SK-N-SH treated with all-trans-retinoic acid at 6 μM for 48 hours (cell line): ENCODE measurements around the gene CDCA7L.

ENCODE experiments used
- ATAC-seq: fragments of 200-7000 bp; cut with Tn5 transposase; 3 replicates; pipeline ENCODE4 v1.9.1; 2020; ENCODE audit warnings: mild to moderate bottlenecking, moderate library complexity
- ARNTL ChIP-seq: fragments of 450-650 bp; formaldehyde crosslinking; IDR thresholded peaks from 2 replicates; pipeline ENCODE4 v1.5.0; 2020; ENCODE audit warnings: low read depth, mild to moderate bottlenecking, moderate library complexity, borderline replicate concordance
- BACH2 ChIP-seq: fragments of 250-450 bp; sonication (Bioruptor Pico); IDR thresholded peaks from 2 replicates; pipeline ENCODE4 v1.9.0; 2021; ENCODE audit warnings: mild to moderate bottlenecking, borderline replicate concordance
- CREB5 ChIP-seq: fragments of 250-450 bp; sonication (Bioruptor Pico); IDR thresholded peaks from 2 replicates; pipeline ENCODE4 v1.5.1; 2020; ENCODE audit warnings: low read depth, mild to moderate bottlenecking, moderate library complexity
- CSDC2 ChIP-seq: fragments of 250-450 bp; sonication (Bioruptor Pico); IDR thresholded peaks from 2 replicates; pipeline ENCODE4 v1.5.0; 2020; ENCODE audit warnings: mild to moderate bottlenecking, moderate library complexity
- CSRNP3 ChIP-seq: fragments of 250-450 bp; sonication (Bioruptor Pico); IDR thresholded peaks from 2 replicates; pipeline ENCODE4 v1.5.1; 2021; ENCODE audit warnings: mild to moderate bottlenecking, moderate library complexity
- ESRRG ChIP-seq: fragments of 250-450 bp; sonication (Bioruptor Pico); IDR thresholded peaks from 2 replicates; pipeline ENCODE4 v1.6.1; 2021; ENCODE audit warnings: mild to moderate bottlenecking
- GLIS3 ChIP-seq: fragments of 250-450 bp; sonication (Bioruptor Pico); IDR thresholded peaks from 2 replicates; pipeline ENCODE4 v1.5.0; 2020; ENCODE audit warnings: mild to moderate bottlenecking, moderate library complexity
- ISL1 ChIP-seq: fragments of 250-450 bp; sonication (Bioruptor Pico); IDR thresholded peaks from 2 replicates; pipeline ENCODE4 v2.1.2; 2022; ENCODE audit warnings: mild to moderate bottlenecking, moderate library complexity
- OSR1 ChIP-seq: fragments of 250-450 bp; sonication (Bioruptor Pico); IDR thresholded peaks from 2 replicates; pipeline ENCODE4 v1.8.0; 2022; ENCODE audit warnings: moderate library complexity, mild to moderate bottlenecking, inconsistent platforms
- PATZ1 ChIP-seq: fragments of 250-450 bp; sonication (Bioruptor Pico); IDR thresholded peaks from 2 replicates; pipeline ENCODE4 v1.8.0; 2020; ENCODE audit warnings: mild to moderate bottlenecking, moderate library complexity, borderline replicate concordance
- POU6F1 ChIP-seq: fragments of 250-450 bp; sonication (Bioruptor Pico); IDR thresholded peaks from 2 replicates; pipeline ENCODE4 v1.8.0; 2021; ENCODE audit warnings: low read depth, mild to moderate bottlenecking, moderate library complexity, borderline replicate concordance
- PPARA ChIP-seq: fragments of 250-450 bp; sonication (Bioruptor Pico); IDR thresholded peaks from 2 replicates; pipeline ENCODE4 v1.5.0; 2020; ENCODE audit warnings: mild to moderate bottlenecking, borderline replicate concordance
- SNAI2 ChIP-seq: fragments of 250-450 bp; sonication (Bioruptor Pico); IDR thresholded peaks from 2 replicates; pipeline ENCODE4 v1.5.0; 2020; ENCODE audit warnings: mild to moderate bottlenecking, moderate library complexity
- TCF4 ChIP-seq: fragments of 250-450 bp; sonication (Bioruptor Pico); IDR thresholded peaks from 2 replicates; pipeline ENCODE4 v1.8.0; 2021; ENCODE audit warnings: mild to moderate bottlenecking, moderate library complexity, borderline replicate concordance
- TOX ChIP-seq: fragments of 250-450 bp; sonication (Bioruptor Pico); IDR thresholded peaks from 2 replicates; pipeline ENCODE4 v1.8.0; 2021; ENCODE audit warnings: mild to moderate bottlenecking, moderate library complexity, borderline replicate concordance
- ZC3H10 ChIP-seq: fragments of 250-450 bp; sonication (Bioruptor Pico); IDR thresholded peaks from 2 replicates; pipeline ENCODE4 v1.5.1; 2021; ENCODE audit warnings: mild to moderate bottlenecking, moderate library complexity
- ZFP3 ChIP-seq: fragments of 250-450 bp; sonication (Bioruptor Pico); IDR thresholded peaks from 2 replicates; pipeline ENCODE4 v1.5.0; 2020; ENCODE audit warnings: mild to moderate bottlenecking, moderate library complexity
- ZFP30 ChIP-seq: fragments of 450-650 bp; formaldehyde crosslinking; IDR thresholded peaks from 2 replicates; pipeline ENCODE4 v1.5.0; 2022; ENCODE audit warnings: mild to moderate bottlenecking, moderate library complexity
- ZNF565 ChIP-seq: fragments of 450-650 bp; formaldehyde crosslinking; conservative IDR thresholded peaks from 2 replicates; pipeline ENCODE4 v1.5.0; 2020; ENCODE audit warnings: low read depth, mild to moderate bottlenecking, moderate library complexity
- ZNF70 ChIP-seq: fragments of 450-650 bp; formaldehyde crosslinking; IDR thresholded peaks from 2 replicates; pipeline ENCODE4 v1.5.0; 2020; ENCODE audit warnings: mild to moderate bottlenecking, moderate library complexity
- ZNF8 ChIP-seq: fragments of 450-650 bp; formaldehyde crosslinking; IDR thresholded peaks from 2 replicates; pipeline ENCODE4 v1.5.0; 2020; ENCODE audit warnings: mild to moderate bottlenecking, moderate library complexity

Gene CDCA7L

GRCh38 chr7:21944616-21945453, 864 bp downstream of the CDCA7L start:
- ATAC-seq: no peak
- TF ChIP-seq CSRNP3: no peak
- no peak for TF ChIP-seq POU6F1
- no peak for TF ChIP-seq ZC3H10 (CRISPR knock-in tag)

- TF ChIP-seq CSDC2 (no peak), ZC3H10 (CRISPR knock-in tag) (no peak), TOX (CRISPR knock-in tag) (no peak), BACH2 (CRISPR knock-in tag) (no peak), ESRRG (CRISPR knock-in tag) (no peak), PPARA (CRISPR knock-in tag) (no peak), ZNF565 (CRISPR knock-in tag) (no peak), ARNTL (CRISPR knock-in tag) (no peak), SNAI2 (CRISPR knock-in tag) (no peak), GLIS3 (no peak), TCF4 (CRISPR knock-in tag) (no peak), CSRNP3 (no peak), ZNF70 (CRISPR knock-in tag) (no peak), ISL1 (CRISPR knock-in tag) (no peak), ZFP30 (CRISPR knock-in tag) (no peak), OSR1 (no peak), CREB5 (CRISPR knock-in tag) (no peak)
- TF ChIP-seq, all 23 proteins: peak for 0
- ATAC-seq: no peak
Measured at GRCh38 chr7:21943436-21943835, 2.3 kb downstream of the CDCA7L start.

GRCh38 chr7:21942955-21943354, 2.7 kb downstream of the CDCA7L start:
- ATAC-seq: no peak
- TF ChIP-seq ARNTL (CRISPR knock-in tag) (no peak), ZNF8 (CRISPR knock-in tag) (no peak), ISL1 (CRISPR knock-in tag) (no peak), ZNF70 (CRISPR knock-in tag) (no peak), PATZ1 (CRISPR knock-in tag) (no peak), ZFP3 (CRISPR knock-in tag) (no peak), CREB5 (CRISPR knock-in tag) (no peak), CSDC2 (no peak), ZC3H10 (CRISPR knock-in tag) (no peak)
